ENCODE results near the gene TXNDC11. TPM values are rescaled to one million over a fixed set of nuclear protein-coding genes. Genes with fewer than 3 reads are reported as not detected.

The TXNDC11 gene
- total RNA-seq, 2 donors from 2014 or later: 75.0 to 96.9 TPM

DNA sequence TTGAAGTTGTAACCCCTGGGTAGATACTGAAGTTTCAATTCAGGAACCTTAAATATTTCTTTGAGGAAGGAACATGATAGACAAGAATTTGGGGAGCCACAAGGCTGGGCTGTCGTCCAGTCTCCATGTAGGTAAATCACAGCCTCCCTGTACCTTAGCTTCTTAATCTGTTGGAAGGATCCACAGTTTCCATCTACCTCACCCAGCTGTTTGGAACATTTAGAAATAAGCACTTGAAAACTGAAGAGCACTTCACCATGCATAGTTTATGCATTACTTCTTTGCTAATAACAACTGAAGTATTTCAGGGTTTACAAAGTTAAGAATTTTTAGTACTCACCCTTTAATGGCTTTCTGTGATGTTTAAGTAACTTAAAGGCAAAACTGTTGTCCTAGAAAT, 17.2 kb downstream of the TXNDC11 start:
- H3K36me3 ChIP-seq: no peaks in the 10 kb centered on the region
- no peak for DNase-seq (ENCODE audit: low spot score)

DNA sequence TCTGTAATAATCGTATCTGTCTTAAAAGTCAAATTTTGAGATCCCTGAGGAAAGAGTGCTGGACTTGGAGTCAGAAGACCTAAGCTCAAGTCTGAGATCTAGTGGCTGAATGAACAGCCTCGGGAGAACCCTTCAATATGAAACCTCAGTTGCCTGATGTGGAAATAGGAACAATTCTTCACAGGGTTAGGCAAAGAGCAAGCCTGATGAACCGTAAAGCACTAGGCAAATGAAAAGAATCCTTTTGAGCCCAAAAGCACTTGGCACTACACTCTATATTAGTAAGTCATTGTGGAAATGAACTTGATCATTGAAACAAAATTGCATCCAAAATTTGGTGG, 20.2 kb downstream of the TXNDC11 start:
- Histone ChIP-seq H3K9me3 (no peaks in the 10 kb centered on the region), H3K27ac (no peak overlapping the region), H3K4me1 (replicated peaks) (no peaks in the 10 kb centered on the region), H3K36me3 (no peaks in the 10 kb centered on the region), H3K27me3 (replicated peaks; ENCODE audit: insufficient read depth) (no peaks in the 10 kb centered on the region), H3K4me3 (no peak overlapping the region)
- intact Hi-C loops (cut with DNase I): no loop called here
- DNase-seq (ENCODE audit: low spot score): no peak
- 77% methylated on average over 3 of the region's 3 CpGs for WGBS
- no peak for TF ChIP-seq POLR2AphosphoS5 (IDR thresholded peaks at IDR 0.05)
- TF ChIP-seq POLR2A (IDR thresholded peaks at IDR 0.05): no peak
- TF ChIP-seq, protein P1, sequence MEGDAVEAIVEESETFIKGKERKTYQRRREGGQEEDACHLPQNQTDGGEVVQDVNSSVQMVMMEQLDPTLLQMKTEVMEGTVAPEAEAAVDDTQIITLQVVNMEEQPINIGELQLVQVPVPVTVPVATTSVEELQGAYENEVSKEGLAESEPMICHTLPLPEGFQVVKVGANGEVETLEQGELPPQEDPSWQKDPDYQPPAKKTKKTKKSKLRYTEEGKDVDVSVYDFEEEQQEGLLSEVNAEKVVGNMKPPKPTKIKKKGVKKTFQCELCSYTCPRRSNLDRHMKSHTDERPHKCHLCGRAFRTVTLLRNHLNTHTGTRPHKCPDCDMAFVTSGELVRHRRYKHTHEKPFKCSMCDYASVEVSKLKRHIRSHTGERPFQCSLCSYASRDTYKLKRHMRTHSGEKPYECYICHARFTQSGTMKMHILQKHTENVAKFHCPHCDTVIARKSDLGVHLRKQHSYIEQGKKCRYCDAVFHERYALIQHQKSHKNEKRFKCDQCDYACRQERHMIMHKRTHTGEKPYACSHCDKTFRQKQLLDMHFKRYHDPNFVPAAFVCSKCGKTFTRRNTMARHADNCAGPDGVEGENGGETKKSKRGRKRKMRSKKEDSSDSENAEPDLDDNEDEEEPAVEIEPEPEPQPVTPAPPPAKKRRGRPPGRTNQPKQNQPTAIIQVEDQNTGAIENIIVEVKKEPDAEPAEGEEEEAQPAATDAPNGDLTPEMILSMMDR (IDR thresholded peaks at IDR 0.05): no peak

More for the DNA sequence above, 17.2 kb downstream of the TXNDC11 start:
- TF ChIP-seq POLR2AphosphoS5 (IDR thresholded peaks at IDR 0.05) (no peak), POLR2A (IDR thresholded peaks at IDR 0.05) (no peak)
- TF ChIP-seq, protein P1 (IDR thresholded peaks at IDR 0.05): no peak
- no peak overlapping the region for H3K4me3 ChIP-seq
- 72% methylated on average over 1 of the region's 1 CpG for WGBS
- H3K4me1 ChIP-seq (replicated peaks): no peaks in the 10 kb centered on the region
- intact Hi-C loops (cut with DNase I): no loop called here
- H3K27ac ChIP-seq: no peak overlapping the region
- H3K9me3 ChIP-seq: no peaks in the 10 kb centered on the region
- H3K27me3 ChIP-seq (replicated peaks; ENCODE audit: insufficient read depth): no peaks in the 10 kb centered on the region

DNA sequence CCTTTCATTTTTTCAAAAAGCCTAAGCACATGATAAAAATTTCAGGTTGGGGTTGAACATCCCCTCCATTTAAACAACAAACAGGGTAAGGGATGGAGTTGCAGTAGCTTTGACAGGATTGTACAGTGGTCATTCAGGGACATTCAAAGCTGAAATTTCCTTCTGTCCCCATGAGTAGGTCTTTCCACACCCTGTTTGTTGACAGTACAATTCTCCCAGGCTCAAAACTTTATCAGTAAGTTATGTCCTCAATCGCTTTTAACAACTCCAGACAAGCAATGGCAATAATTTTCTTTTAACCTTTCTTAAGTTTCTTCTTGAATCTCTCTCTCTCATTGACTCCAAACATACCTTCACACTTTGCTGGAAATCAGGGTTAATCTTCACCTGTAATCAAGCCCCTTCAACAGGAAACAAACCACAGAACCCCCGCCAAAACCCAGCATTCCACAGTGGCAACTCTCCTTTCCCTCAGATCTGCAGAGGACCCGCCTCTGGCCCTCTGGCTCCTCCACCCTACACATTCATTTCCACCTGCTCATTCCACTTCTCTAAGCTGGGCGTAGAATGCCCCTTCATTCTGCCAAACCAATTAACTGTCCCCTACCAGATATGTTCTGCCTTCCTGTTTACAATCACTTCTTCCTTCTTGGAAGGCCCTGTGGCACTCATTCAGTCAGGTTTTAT, 20.7 kb downstream of the TXNDC11 start:
- no peaks in the 10 kb centered on the region for H3K36me3 ChIP-seq
- 63% methylated on average over 4 of the region's 4 CpGs for WGBS
- H3K27me3 ChIP-seq (replicated peaks; ENCODE audit: insufficient read depth): no peaks in the 10 kb centered on the region
- TF ChIP-seq POLR2A (IDR thresholded peaks at IDR 0.05): no peak
- TF ChIP-seq, protein P1 (IDR thresholded peaks at IDR 0.05): no peak
- TF ChIP-seq POLR2AphosphoS5 (IDR thresholded peaks at IDR 0.05): no peak
- no peak overlapping the region for H3K4me3 ChIP-seq
- H3K4me1 ChIP-seq (replicated peaks): no peaks in the 10 kb centered on the region
- no peak for DNase-seq (ENCODE audit: low spot score)
- H3K9me3 ChIP-seq: no peaks in the 10 kb centered on the region
- intact Hi-C loops (cut with DNase I): no loop called here
- no peak overlapping the region for H3K27ac ChIP-seq

DNA sequence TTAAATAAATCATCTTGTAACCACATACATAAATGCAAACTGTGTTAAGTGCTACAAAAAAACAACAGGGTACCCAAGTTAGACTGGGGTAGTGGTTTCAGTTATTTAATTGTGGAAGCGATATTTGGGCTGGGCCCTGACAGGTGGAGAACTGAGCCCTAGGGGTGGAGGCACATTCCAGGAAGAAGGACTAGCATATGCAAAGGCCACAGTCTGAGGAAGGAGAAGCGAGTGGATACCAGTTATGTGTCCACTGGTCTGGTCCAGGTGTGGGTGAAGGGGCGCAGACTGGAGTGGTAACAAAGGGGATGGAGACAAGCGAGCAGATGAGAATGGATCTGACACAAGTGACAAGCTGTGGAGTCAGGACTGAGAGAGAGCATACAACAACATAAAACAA, 22.9 kb downstream of the TXNDC11 start:
- Histone ChIP-seq H3K4me1 (replicated peaks) (no peaks in the 10 kb centered on the region), H3K27ac (no peak overlapping the region), H3K4me3 (no peak overlapping the region), H3K36me3 (no peaks in the 10 kb centered on the region), H3K27me3 (replicated peaks; ENCODE audit: insufficient read depth) (no peaks in the 10 kb centered on the region), H3K9me3 (no peaks in the 10 kb centered on the region)
- WGBS: 94% methylated on average over 4 of the region's 4 CpGs
- intact Hi-C loops (cut with DNase I): loop anchor here (5.0 kb wide), 1 partner anchor 187 kb away; no protein-coding TSS in a partner anchor
- DNase-seq (ENCODE audit: low spot score): no peak
- TF ChIP-seq, protein P1 (IDR thresholded peaks at IDR 0.05): no peak
- TF ChIP-seq POLR2A (IDR thresholded peaks at IDR 0.05): no peak
- no peak for TF ChIP-seq POLR2AphosphoS5 (IDR thresholded peaks at IDR 0.05)

DNA sequence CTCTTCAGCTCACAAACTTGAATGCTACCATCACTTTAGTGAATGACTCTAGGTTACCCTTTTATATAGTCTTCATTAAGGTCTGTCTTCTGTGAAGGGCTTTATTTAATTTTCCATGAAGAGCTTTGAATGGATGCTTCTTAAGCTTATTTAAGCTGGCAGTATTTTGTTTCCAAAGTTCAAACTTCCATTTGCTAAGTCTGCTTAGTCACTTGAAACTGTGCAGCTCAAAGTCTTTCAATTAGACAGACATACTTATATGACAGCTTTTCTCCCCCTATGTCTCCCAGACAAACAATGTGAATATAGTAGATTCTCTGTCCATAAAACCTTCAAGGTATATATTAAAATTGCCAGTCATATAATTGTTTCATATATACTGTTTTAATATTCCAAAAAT, 23.5 kb downstream of the TXNDC11 start:
- Histone ChIP-seq H3K9me3 (no peaks in the 10 kb centered on the region), H3K4me3 (no peak overlapping the region), H3K4me1 (replicated peaks) (no peaks in the 10 kb centered on the region), H3K27me3 (replicated peaks; ENCODE audit: insufficient read depth) (no peaks in the 10 kb centered on the region), H3K27ac (no peak overlapping the region), H3K36me3 (no peaks in the 10 kb centered on the region)
- no peak for TF ChIP-seq POLR2A (IDR thresholded peaks at IDR 0.05)
- TF ChIP-seq POLR2AphosphoS5 (IDR thresholded peaks at IDR 0.05): no peak
- TF ChIP-seq, protein P1 (IDR thresholded peaks at IDR 0.05): no peak
- no peak for DNase-seq (ENCODE audit: low spot score)
- intact Hi-C loops (cut with DNase I): loop anchor here (5.0 kb wide), 1 partner anchor 187 kb away; no protein-coding TSS in a partner anchor

Measured in prostate gland (tissue), 2 donors.